Urothelium cell line (cell line): Measurements from ENCODE around the gene AKR1C1.
"Not testable (repeated sequence)": the region's sequence is repeated elsewhere in the genome, so short reads cannot be mapped to it uniquely, and the experiment has no call there.

Experiments used
- DNase-seq: peaks from one replicate; pipeline ENCODE4 v3.0.0; 2011; ENCODE audit warnings: low spot score, mixed read lengths
- FAIRE-seq: peaks from 2 replicates; lab custom pipeline; 2011; peaks lifted over from hg19 to GRCh38; lab: Jason Lieb, UNC

Gene AKR1C1

DNA sequence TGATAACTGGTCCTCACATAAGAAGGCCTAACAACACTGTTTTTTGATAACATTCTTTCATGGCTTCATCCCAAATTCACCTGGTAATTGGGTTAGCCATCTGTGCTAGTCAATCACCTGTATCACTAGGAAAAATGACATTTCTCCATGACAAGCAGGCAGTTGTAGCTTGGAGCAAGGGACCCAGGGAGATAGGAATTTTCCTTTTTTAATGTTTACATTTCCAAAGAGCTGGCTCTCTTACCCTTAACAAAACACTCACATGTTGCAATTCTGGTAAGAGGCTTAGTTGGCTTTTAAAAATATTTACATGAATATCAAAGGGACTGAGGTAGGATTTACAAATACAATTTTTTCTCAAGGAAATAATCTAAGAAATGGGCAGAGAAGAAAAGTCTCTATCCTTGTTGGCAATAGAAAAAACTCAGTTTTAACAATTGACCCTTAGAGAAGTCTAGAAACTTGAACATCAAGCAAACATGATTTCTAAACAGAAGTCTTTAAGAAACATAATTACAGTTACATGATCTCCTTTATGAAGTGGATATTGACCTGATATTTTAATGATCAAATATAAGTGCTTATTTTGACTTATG lies 16.1 kb upstream of the AKR1C1 start:
- DNase-seq (no peak), FAIRE-seq (no peak)

GRCh38 chr10:4947635-4948596 lies 15.3 kb upstream of the AKR1C1 start:
- no peak for FAIRE-seq
- peak; percentile 56 for DNase-seq

- FAIRE-seq, DNase-seq: not testable (repeated sequence)
These were observed 11.6 kb upstream of the AKR1C1 start for GRCh38 chr10:4951512-4952162.

DNA sequence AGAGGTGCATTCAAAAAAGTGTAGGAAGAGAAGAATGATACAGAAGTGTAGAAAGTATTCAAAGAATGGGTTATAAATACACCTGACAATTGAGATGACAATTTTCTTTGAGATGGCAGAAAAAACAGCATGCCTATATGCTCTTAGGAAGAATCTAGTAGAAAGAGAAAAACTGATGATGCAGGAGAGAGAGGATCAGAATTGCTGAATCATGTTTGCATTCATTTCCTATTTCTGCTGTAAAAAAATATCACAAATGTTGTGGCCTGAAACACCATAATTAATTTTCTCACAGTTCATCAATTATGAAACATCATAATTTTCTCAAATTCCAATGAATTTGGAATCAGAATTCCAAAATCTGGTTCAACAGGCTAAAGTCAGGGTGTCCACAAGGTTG lies 9.8 kb upstream of the AKR1C1 start:
- no peak for FAIRE-seq

DNA sequence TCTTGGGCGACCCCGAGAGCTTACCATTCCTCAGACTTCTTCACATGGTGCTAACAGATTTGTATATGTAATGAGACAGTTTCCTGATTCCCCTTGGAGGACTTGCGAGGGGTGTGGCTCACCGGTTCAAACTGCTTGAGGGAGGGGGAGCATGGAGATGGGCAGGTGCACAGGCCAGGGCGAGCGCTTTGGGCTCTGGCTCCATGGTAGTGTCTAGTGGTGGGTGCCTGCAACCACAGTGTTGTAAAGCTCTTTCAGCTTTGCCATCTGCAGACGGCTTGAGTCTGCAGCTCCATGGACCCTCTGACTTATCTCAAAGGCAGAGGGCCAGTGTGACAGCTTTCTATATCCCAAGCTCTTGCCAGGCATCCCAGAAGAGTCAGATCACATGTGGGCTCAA lies 7.1 kb upstream of the AKR1C1 start:
- DNase-seq, FAIRE-seq: not testable (repeated sequence)

More for the DNA sequence above, 9.8 kb upstream of the AKR1C1 start:
- no peak for DNase-seq

- DNase-seq, FAIRE-seq: not testable (repeated sequence)
These were observed 6.1 kb upstream of the AKR1C1 start for GRCh38 chr10:4956955-4957645.

DNA sequence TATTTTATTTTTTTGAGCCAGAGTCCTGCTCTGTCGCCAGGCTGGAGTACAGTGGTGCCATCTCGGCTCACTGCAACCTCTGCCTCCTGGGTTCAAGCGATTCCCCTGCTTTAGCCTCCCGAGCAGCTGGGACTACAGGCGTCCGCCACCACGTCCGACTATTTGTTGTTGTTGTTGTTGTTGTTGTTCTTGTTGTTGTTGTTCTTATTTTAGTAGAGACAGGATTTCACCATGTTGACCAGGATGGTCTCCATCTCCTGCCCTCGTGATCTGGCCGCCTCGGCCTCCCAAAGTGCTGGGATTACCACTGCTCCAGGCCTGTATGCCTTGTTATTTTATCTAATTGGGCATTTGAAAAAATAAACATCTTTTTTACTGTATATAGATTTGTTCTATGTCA lies 1.7 kb upstream of the AKR1C1 start:
- FAIRE-seq, DNase-seq: not testable (repeated sequence)

DNA sequence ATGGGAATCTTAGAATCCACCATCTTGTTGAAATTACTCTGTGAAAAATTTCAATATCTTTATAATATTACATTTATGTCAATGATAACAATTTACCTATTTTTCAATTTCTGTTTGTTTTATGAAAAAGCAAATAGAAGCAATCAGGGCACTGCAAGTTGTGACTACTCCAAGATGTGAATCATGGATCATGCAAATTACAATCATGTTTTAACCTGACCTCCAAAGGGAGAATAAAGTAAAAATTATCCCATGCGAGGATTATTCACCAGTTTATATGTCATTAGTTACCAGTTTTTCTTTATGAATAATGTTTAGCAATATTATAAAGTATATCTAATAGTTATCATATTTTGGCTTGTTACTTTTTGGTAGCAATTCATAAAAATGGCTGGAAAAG lies 907 bp upstream of the AKR1C1 start:
- FAIRE-seq, DNase-seq: not testable (repeated sequence)

GRCh38 chr10:4963815-4964154 lies 570 bp downstream of the AKR1C1 start:
- DNase-seq, FAIRE-seq: not testable (repeated sequence)

GRCh38 chr10:4965763-4966162 lies 2.5 kb downstream of the AKR1C1 start:
- DNase-seq, FAIRE-seq: not testable (repeated sequence)

- DNase-seq, FAIRE-seq: not testable (repeated sequence)
These were observed 4.0 kb downstream of the AKR1C1 start for GRCh38 chr10:4967189-4967588.

DNA sequence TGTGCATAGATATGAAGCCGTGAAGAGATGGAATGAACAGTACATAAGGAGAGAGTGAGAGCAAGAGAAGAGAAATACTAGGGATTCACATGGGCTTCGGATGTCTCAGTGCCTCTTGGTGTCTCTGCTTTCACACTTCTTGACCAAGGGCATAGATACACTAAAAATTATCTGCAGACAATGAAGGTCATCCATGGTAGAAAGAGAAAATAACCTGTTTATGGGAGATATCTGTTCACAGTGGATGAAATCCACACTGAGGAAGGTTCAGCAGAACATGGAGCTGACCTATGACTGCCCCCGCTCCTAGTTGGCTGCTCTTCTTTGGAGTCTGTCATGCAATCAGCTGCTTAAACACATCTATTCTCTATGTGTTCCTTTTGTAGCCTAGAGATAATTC lies 6.1 kb downstream of the AKR1C1 start:
- not testable (repeated sequence) for FAIRE-seq

GRCh38 chr10:4970362-4970761 lies 7.1 kb downstream of the AKR1C1 start:
- FAIRE-seq, DNase-seq: not testable (repeated sequence)

More for the DNA sequence above, 6.1 kb downstream of the AKR1C1 start:
- not testable (repeated sequence) for DNase-seq

DNA sequence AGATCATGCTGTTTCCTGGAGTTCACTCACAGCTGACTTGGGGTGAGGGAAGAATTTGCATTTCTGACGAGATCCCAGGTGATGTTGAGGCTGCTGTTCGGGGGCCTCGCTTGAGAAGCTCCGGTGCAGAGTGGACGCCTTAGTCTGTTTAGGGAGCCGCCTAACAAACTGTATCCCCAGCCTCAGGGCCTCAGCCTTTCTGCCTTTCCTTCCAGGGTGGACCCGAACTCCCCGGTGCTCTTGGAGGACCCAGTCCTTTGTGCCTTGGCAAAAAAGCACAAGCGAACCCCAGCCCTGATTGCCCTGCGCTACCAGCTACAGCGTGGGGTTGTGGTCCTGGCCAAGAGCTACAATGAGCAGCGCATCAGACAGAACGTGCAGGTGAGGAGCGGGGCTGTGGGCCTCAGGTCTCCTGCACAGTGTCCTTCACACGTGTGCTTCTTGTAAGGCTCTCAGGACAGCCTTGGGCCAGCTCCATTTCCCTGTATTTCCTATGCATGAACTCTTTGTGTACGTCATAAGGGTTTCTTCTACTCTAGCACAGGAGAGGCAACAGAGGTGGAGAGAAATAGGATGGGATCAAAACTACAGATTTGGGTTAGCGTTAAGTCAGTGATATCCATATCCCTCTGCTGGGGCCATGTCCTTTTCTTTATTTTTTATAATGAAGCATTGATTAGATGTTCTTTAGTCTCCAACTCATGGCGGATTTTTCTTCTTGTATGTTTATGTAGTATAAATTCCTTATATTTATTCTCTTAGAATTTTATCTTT lies 9.3 kb downstream of the AKR1C1 start:
- not testable (repeated sequence) for DNase-seq, FAIRE-seq

DNA sequence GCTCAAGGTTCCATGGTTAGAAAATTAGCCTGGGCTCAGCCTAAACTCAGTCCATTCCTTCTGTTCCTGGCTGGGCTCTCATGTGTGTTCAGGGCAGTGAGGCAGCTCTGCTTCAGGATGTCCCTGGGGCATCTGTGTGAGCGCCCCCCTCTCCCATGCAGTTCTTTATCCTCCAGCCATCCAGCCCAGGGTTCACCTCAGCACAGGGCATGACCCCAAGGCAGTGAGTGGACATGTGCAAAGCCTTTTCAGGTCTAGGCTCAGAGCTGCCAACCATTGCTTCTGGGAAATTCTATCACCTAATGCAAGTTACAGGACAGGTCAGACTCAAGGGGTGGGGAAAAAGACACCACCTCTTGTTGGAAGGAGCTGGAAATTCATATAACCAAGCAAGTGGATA lies 10.1 kb downstream of the AKR1C1 start:
- FAIRE-seq, DNase-seq: not testable (repeated sequence)

GRCh38 chr10:4974400-4974799 lies 11.2 kb downstream of the AKR1C1 start:
- DNase-seq, FAIRE-seq: not testable (repeated sequence)

GRCh38 chr10:4977025-4977424 lies 13.8 kb downstream of the AKR1C1 start:
- DNase-seq (no peak), FAIRE-seq (no peak)

- DNase-seq (no peak), FAIRE-seq (no peak)
These were observed 15.7 kb downstream of the AKR1C1 start for GRCh38 chr10:4978870-4979269.

DNA sequence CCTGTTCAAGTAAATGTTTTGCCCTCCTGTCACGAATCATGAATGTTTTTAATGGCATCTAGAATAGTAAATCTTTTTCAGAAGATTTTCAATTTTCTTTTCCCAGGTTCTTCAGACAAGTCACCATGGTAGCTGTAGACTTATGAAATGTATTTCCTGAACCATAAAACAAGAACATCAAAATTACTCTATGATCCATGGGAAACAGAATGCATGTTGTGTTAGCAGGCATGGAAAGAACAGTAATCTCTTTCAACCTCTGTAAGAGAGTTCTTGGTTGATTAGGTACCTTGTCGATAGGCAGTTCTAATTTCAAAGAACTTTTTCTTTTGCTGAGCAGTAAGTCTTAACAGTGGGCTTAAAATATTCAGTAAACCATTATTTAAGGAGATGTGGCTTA lies 17.6 kb downstream of the AKR1C1 start:
- DNase-seq (no peak), FAIRE-seq (no peak)
